ENCODE results near the gene NFKB1. TPM values are rescaled to one million over a fixed set of nuclear protein-coding genes. Genes with fewer than 3 reads are reported as not detected.

NFKB1 gene
- total and polyA plus RNA-seq, 8 donors, result 7.0 to 33.5 (median 15.4) TPM

GRCh38 chr4:102494603-102495002 is 6.6 kb upstream of the NFKB1 start:
- Histone ChIP-seq H3K27me3 (no peaks in the 10 kb centered on the region), H3K27ac (no peak overlapping the region), H3K4me1 (peaks cover 0 to 10% (median 9%) of the 10 kb centered on the region in 3 donors), H3K36me3 (no peaks in the 10 kb centered on the region), H3K9me3 (no peaks in the 10 kb centered on the region), H3K4me3 (no peak overlapping the region)
- FAIRE-seq, result no peak
- intact Hi-C loops (cut with DNase I), result no loop called here
- no peak for ATAC-seq
- WGBS, 2 donors, result 93 to 100% methylated on average over 1 of the region's 1 CpG
- no peak for DNase-seq
- TF ChIP-seq, protein P1, sequence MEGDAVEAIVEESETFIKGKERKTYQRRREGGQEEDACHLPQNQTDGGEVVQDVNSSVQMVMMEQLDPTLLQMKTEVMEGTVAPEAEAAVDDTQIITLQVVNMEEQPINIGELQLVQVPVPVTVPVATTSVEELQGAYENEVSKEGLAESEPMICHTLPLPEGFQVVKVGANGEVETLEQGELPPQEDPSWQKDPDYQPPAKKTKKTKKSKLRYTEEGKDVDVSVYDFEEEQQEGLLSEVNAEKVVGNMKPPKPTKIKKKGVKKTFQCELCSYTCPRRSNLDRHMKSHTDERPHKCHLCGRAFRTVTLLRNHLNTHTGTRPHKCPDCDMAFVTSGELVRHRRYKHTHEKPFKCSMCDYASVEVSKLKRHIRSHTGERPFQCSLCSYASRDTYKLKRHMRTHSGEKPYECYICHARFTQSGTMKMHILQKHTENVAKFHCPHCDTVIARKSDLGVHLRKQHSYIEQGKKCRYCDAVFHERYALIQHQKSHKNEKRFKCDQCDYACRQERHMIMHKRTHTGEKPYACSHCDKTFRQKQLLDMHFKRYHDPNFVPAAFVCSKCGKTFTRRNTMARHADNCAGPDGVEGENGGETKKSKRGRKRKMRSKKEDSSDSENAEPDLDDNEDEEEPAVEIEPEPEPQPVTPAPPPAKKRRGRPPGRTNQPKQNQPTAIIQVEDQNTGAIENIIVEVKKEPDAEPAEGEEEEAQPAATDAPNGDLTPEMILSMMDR (IDR thresholded peaks at IDR 0.05), result no peak

GRCh38 chr4:102497986-102498385 is 3.2 kb upstream of the NFKB1 start:
- FAIRE-seq, result no peak
- Histone ChIP-seq H3K4me3 (no peak overlapping the region), H3K27me3 (no peaks in the 10 kb centered on the region), H3K9me3 (no peaks in the 10 kb centered on the region), H3K36me3 (no peaks in the 10 kb centered on the region), H3K4me1 (peaks cover 0 to 12% (median 10%) of the 10 kb centered on the region in 3 donors), H3K27ac (no peak overlapping the region)
- intact Hi-C loops (cut with DNase I), result no loop called here
- WGBS, 2 donors, result 93 to 97% methylated on average over 2 of the region's 2 CpGs
- ATAC-seq, result no peak
- TF ChIP-seq, protein P1 (IDR thresholded peaks at IDR 0.05), result no peak
- DNase-seq, result no peak

GRCh38 chr4:102500352-102500695 is 835 bp upstream of the NFKB1 start:
- DNase-seq (peak in 4 of 6 donors; percentile 26 to 57 (median 28)), FAIRE-seq (no peak), ATAC-seq (peak; percentile 22 to 51 (median 37))
- Histone ChIP-seq H3K9me3 (no peaks in the 10 kb centered on the region), H3K36me3 (no peaks in the 10 kb centered on the region), H3K27me3 (no peaks in the 10 kb centered on the region), H3K4me3 (peak overlapping the region in 3 of 4 donors; percentile 77 to 84 (median 81)), H3K4me1 (peaks cover 5 to 21% (median 18%) of the 10 kb centered on the region in 3 donors), H3K27ac (peak overlapping the region; percentile 96 to 99 (median 98))
- TF ChIP-seq, protein P1 (IDR thresholded peaks at IDR 0.05), result no peak
- intact Hi-C loops (cut with DNase I), result no loop called here
- WGBS, 2 donors, result 26 to 29% methylated on average over 3 of the region's 3 CpGs

DNA sequence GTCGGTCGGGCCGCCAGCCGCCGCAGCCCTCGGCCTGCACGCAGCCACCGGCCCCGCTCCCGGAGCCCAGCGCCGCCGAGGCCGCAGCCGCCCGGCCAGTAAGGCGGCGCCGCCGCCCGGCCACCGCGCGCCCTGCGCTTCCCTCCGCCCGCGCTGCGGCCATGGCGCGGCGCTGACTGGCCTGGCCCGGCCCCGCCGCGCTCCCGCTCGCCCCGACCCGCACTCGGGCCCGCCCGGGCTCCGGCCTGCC is 213 bp downstream of the NFKB1 start:
- intact Hi-C loops (cut with DNase I), result no loop called here
- 0 to 2% methylated on average over 10 to 44 of the region's 44 CpGs for WGBS, 2 donors
- no peaks in the 10 kb centered on the region for H3K9me3 ChIP-seq
- H3K4me1 ChIP-seq, result peaks cover 10 to 30% (median 28%) of the 10 kb centered on the region in 3 donors
- H3K27ac ChIP-seq, result peak overlapping the region; percentile 96 to 99 (median 98)
- FAIRE-seq, result no peak
- H3K36me3 ChIP-seq, result no peaks in the 10 kb centered on the region
- peak; percentile 37 to 76 (median 54) for ATAC-seq
- DNase-seq, result peak in 1 of 6 donors; percentile 82
- H3K4me3 ChIP-seq, result peak overlapping the region; percentile 77 to 84 (median 80)
- no peaks in the 10 kb centered on the region for H3K27me3 ChIP-seq
- TF ChIP-seq, protein P1 (IDR thresholded peaks at IDR 0.05), result no peak

- FAIRE-seq, result no peak
- WGBS, 2 donors, result 3 to 5% methylated on average over 1 of the region's 1 CpG
These were observed 1.3 kb downstream of the NFKB1 start for GRCh38 chr4:102502543-102502818.

More at GRCh38 chr4:102502543-102502818, 1.3 kb downstream of the NFKB1 start:
- Histone ChIP-seq H3K9me3 (no peaks in the 10 kb centered on the region), H3K27me3 (no peaks in the 10 kb centered on the region), H3K4me3 (peak overlapping the region; percentile 77 to 84 (median 80)), H3K36me3 (no peaks in the 10 kb centered on the region), H3K4me1 (peaks cover 10 to 30% (median 29%) of the 10 kb centered on the region in 3 donors), H3K27ac (peak overlapping the region in 3 of 4 donors; percentile 98 to 99 (median 98))
- DNase-seq (no peak), ATAC-seq (no peak)
- TF ChIP-seq, protein P1 (IDR thresholded peaks at IDR 0.05), result no peak
- intact Hi-C loops (cut with DNase I), result no loop called here
